NOMO-1 treated with dmso at 0.1 percent for 144 hours (cell line): ENCODE results near the gene CYP3A7.
"Not testable (repeated sequence)": the region's sequence is repeated elsewhere in the genome, so short reads cannot be mapped to it uniquely, and the experiment has no call there.

Experiments used
- DNase-seq: peaks from one replicate; lab custom pipeline; 2025; ENCODE audit not compliant: unreplicated experiment; lab: John Stamatoyannopoulos, UW

CYP3A7 gene

DNA sequence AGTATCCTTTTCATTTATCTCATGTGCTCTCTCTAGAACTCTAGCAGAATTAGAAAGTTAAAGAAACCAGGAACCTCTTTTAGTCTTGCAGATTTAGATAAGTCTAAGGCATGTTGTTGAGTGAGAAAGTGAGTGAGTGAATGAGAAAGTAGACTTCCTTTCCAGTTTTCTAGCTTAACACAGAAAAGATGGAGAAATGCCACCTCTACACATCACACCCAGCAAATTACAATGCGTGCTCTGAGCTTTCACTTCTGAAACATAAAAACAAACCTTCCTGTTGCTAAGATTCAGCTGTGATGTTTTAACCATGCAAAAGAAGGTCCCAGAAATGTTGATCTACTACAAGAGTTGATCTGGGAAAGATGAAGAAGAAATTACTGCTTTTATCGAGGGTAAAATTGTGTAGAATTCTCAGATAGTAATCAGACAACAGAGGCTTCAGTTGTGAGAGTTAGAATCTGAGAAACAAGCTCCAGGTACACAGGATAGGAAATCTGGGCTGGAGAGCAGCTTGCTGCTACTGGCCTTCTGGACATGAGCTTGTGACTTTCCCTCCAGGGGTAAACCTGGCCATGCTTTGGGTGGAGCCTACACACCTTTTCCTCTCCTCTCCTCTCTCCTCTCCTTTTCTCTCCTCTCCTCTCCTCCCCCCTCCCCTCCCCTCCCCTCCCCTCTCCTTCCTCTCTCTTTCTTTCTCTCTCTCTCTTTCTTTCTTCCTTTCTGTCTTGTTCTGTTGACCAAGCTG lies 59.8 kb downstream of the CYP3A7 start:
- DNase-seq, result no peak

DNA sequence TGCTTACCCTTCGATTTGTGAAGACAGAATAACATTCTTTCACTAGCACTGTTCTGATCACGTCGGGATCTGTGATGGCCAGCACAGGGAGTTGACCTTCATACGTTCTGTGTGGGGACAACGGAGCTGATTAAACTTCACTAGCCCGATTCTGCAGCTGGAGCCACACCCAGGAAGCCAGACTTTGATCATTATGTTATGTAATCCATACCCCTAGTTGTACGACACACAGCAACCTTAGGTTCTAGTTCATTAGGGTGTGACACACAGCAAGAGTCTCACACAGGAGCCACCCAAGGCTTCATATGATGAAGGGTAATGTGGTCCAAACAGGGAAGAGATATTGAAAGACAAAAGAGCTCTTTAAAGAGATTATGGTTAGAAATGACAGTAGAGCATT lies 62.4 kb downstream of the CYP3A7 start:
- no peak for DNase-seq

DNA sequence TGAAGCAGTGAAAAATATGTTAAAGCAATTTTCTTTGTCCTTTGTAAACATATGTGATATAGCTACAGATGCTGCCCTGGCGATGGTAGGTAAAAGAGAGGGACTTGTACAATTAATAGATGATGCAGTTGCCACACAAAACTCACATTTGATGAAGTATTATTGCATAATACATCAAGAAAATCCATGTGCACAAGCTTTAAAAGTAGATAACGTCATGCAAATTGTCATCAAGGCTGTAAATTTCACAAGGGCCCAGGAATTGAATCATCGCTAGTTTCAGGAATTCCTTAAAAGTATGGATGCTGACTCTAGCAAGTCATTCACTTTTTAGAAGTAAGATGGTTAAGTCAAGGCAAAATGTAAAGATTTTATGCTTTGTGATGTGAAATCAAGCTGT lies 65.2 kb downstream of the CYP3A7 start:
- no peak for DNase-seq

DNA sequence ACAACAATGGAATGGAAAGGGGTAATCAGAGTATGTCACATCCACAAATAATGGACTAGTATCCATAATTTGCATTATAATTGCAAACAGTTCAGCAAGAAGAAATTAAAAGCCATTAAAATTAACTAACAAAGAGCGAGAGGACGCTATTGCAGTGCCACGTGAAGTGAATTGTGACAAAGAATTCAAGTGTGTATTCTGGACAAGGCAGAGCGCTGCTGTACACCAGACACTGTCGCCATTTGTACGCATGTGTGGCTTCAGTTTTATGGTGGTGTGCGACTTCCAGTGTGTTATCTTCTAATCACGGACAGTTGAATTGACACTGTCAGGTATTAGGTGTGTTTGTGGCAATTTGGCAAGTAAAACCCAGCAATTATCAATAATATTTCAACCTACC lies 66.5 kb downstream of the CYP3A7 start:
- no peak for DNase-seq

DNA sequence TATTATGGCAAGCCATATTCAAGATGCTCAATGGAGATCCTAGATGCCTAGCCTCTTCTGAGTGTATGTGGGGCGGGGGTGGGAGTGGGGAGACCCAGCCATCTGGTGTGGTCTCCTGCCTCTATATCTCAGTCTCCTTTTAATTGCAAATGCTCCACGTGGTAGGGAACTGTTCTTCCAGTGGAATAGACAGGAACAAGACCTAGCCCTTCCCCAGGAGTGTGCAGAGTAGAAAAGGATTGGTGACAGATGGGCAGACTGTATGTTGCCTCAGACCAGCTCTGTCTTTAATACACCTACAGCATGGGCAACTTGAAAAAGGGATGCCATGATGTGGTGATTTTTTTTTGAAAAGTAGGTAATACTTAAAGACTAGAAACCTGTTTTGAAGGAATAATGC lies 67.8 kb downstream of the CYP3A7 start:
- no peak for DNase-seq

DNA sequence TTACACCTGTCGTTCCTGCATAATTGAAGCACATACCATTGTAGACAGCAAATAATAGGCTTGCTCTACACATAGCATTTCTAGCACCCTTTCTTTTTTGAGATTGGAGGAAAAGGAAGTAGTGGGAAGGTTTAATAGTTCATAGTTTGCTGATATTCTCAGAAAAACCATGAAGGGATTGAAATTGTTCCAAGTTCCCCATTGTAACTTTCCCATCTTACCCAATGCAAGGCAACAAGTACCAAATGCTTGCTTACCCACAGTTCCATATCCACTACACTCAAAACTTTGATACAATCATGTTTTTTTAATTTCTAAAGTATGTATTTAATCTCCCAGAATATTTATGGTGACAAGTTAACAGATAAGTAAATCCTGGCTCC lies 69.0 kb downstream of the CYP3A7 start:
- no peak for DNase-seq

DNA sequence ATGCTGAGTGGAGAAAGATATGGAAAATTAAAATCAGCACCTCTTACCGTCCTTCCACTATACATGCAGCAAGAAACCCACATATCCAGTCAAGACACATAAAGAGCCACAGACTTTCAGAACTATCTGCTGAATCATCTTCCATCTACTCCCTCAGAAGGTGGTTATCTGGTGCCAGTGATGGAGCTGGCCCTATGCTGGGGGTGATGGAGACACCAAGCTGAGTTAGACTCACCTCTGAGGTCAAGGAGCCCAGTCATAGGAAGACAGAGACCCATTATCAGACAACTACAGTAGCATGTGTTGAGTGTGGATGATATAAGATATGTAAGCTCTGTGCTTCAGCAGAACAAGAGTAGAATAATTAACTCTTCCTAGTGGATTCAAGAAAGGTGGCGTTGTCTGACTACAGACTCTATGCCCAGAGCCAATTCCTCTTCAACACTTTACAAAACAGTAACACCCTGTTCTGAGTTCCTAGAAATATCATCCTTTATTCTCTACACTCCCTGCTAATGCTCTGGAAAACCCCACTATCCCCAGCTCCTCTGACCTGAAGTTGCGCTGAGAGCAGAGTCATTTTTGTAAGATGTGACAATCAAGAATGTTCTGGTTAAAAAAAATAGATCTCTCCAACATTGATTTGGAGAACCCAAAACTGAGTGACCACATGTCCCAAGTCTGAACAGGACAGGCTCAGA lies 69.5 kb downstream of the CYP3A7 start:
- no peak for DNase-seq

DNA sequence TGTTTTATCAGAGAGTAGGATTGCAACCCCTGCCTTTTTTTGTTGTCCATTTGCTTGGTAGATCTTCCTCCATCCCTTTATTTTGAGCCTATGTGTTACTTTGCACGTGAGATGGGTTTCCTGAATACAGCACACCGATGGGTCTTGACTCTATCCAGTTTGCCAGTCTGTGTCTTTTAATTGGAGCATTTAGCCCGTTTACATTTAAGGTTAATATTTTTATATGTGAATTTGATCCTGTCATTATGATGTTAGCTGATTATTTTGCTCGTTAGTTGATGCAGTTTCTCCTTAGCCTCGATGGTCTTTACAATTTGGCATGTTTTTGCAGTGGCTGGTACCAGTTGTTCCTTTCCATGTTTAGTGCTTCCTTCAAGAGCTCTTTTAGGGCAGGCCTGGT lies 77.1 kb downstream of the CYP3A7 start:
- DNase-seq, result not testable (repeated sequence)
